ENCODE measurements around the gene PSMD9.

PSMD9 gene

DNA sequence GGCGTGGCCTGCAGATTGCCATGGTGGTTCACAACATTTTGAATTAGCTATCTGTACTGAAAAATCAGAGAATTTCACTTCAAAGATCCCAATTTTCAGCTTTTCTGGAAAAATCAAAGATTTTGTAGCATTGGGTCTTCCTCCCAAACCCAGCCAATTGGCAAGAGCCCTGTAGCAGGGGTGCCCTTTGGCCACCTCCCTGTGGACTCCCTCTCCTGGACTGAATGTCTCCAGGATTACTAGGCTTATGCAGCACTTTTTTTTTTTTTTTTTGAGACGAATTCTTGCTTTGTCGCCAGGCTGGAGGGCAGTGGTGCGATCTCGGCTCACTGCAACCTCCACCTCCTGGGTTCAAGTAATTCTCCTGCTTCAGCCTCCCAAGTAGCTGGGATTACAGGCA, 9.7 kb downstream of the PSMD9 start:
- Histone ChIP-seq H3K18ac (ENCODE audit: low read depth in 1 of 2, low read length in 2 of 2) (no peak overlapping the region), H3K4ac (ENCODE audit: low read depth in 1 of 2, low read length in 2 of 2) (no peak overlapping the region), H4K8ac (ENCODE audit: low read length) (no peak overlapping the region), H2BK15ac (ENCODE audit: low read depth, poor library complexity, severe bottlenecking) (no peak overlapping the region), H3K79me1 (replicated peaks; ENCODE audit: low read length, poor library complexity, severe bottlenecking) (peaks cover 42% of the 10 kb centered on the region), H2AFZ (ENCODE audit: low read depth, low read length) (no peak overlapping the region), H3K27ac (ENCODE audit: low read length, poor library complexity, severe bottlenecking) (no peak overlapping the region), H3K23ac (ENCODE audit: low read length in 2 of 2) (no peak overlapping the region), H3K36me3 (ENCODE audit: control insufficient read depth in 1 of 2, insufficient read depth in 2 of 2, low read depth in 1 of 2, low read length in 2 of 2) (peaks cover 59 to 76% of the 10 kb centered on the region in 2 experiments), H2BK12ac (ENCODE audit: low read length in 2 of 2) (no peak overlapping the region), H3K9me3 (ENCODE audit: control insufficient read depth, low read length) (no peaks in the 10 kb centered on the region), H4K91ac (ENCODE audit: low read length) (no peak overlapping the region), H3K4me2 (ENCODE audit: low read length, poor library complexity, severe bottlenecking) (no peak overlapping the region), H3K14ac (ENCODE audit: low read length in 2 of 2) (no peak overlapping the region), H3K27me3 (ENCODE audit: control insufficient read depth in 1 of 2, insufficient read depth in 1 of 2, low read length in 2 of 2) (no peaks in the 10 kb centered on the region), H3K9ac (ENCODE audit: low read length) (peak overlapping the region; percentile 8), H2BK5ac (ENCODE audit: low read depth, low read length, poor library complexity, severe bottlenecking) (no peak overlapping the region), H3K4me3 (ENCODE audit: insufficient read depth in 1 of 2, low read depth in 1 of 2, low read length in 2 of 2) (no peak overlapping the region), H2BK120ac (ENCODE audit: low read depth, low read length) (no peak overlapping the region), H2AK5ac (ENCODE audit: low read length, severe bottlenecking) (no peak overlapping the region), H3K4me1 (ENCODE audit: control insufficient read depth, insufficient read depth, low read depth, low read length) (peaks cover 11% of the 10 kb centered on the region)
- 96% methylated on average over 1 of the region's 5 CpGs for WGBS
- no peak for DNase-seq

DNA sequence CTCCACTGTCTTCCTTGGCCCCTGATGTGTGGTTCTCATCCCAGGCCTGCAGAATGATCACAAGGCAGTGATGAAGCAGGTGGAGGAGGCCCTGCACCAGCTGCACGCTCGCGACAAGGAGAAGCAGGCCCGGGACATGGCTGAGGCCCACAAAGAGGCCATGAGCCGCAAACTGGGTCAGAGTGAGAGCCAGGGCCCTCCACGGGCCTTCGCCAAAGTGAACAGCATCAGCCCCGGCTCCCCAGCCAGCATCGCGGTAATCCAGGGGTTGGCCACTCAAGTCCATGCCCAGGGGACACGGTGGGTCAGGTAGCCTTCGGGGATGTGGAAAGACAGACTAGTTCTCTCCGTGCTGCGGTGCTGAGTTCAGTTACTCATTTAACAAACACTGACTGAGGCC, 11.0 kb downstream of the PSMD9 start:
- H3K9ac ChIP-seq (ENCODE audit: low read length) = peak overlapping the region; percentile 25
- peaks cover 42% of the 10 kb centered on the region for H3K79me1 ChIP-seq (replicated peaks; ENCODE audit: low read length, poor library complexity, severe bottlenecking)
- H3K4ac ChIP-seq (ENCODE audit: low read depth in 1 of 2, low read length in 2 of 2) = no peak overlapping the region
- H3K27me3 ChIP-seq (ENCODE audit: control insufficient read depth in 1 of 2, insufficient read depth in 1 of 2, low read length in 2 of 2) = no peaks in the 10 kb centered on the region
- peaks cover 5% of the 10 kb centered on the region for H3K4me1 ChIP-seq (ENCODE audit: control insufficient read depth, insufficient read depth, low read depth, low read length)
- H2AK5ac ChIP-seq (ENCODE audit: low read length, severe bottlenecking) = no peak overlapping the region
- peaks cover 62 to 81% of the 10 kb centered on the region in 2 experiments for H3K36me3 ChIP-seq (ENCODE audit: control insufficient read depth in 1 of 2, insufficient read depth in 2 of 2, low read depth in 1 of 2, low read length in 2 of 2)
- no peak overlapping the region for H3K23ac ChIP-seq (ENCODE audit: low read length in 2 of 2)
- H4K8ac ChIP-seq (ENCODE audit: low read length) = no peak overlapping the region
- H2BK15ac ChIP-seq (ENCODE audit: low read depth, poor library complexity, severe bottlenecking) = no peak overlapping the region
- no peak overlapping the region for H3K27ac ChIP-seq (ENCODE audit: low read length, poor library complexity, severe bottlenecking)
- no peak overlapping the region for H2BK120ac ChIP-seq (ENCODE audit: low read depth, low read length)
- H3K4me3 ChIP-seq (ENCODE audit: insufficient read depth in 1 of 2, low read depth in 1 of 2, low read length in 2 of 2) = no peak overlapping the region
- no peak overlapping the region for H2AFZ ChIP-seq (ENCODE audit: low read depth, low read length)
- no peak overlapping the region for H2BK12ac ChIP-seq (ENCODE audit: low read length in 2 of 2)
- DNase-seq = no peak
- no peaks in the 10 kb centered on the region for H3K9me3 ChIP-seq (ENCODE audit: control insufficient read depth, low read length)
- H3K14ac ChIP-seq (ENCODE audit: low read length in 2 of 2) = no peak overlapping the region
- H3K18ac ChIP-seq (ENCODE audit: low read depth in 1 of 2, low read length in 2 of 2) = no peak overlapping the region
- no peak overlapping the region for H4K91ac ChIP-seq (ENCODE audit: low read length)
- no peak overlapping the region for H3K4me2 ChIP-seq (ENCODE audit: low read length, poor library complexity, severe bottlenecking)
- WGBS = 98% methylated on average over 14 of the region's 14 CpGs
- no peak overlapping the region for H2BK5ac ChIP-seq (ENCODE audit: low read depth, low read length, poor library complexity, severe bottlenecking)

DNA sequence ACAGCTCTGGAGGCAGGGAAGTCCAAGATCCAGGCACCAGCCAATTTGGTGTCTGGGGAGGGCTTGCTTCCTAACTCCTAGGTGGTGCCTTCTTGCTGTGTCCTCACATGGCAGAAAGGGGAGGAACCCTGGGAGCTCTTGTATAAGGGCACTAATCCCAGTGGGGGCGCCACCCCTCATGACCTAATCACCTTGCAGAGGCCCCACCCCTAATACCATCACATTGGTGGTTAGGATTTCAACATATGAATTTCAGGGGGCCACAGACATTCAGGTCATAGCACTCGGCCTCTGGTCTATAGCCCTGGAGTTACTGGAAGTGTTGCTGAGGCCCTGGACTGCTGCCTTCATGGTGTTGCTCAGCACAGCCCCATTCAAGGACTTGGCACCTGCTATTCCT, 14.6 kb downstream of the PSMD9 start:
- Histone ChIP-seq H2BK15ac (ENCODE audit: low read depth, poor library complexity, severe bottlenecking) (no peak overlapping the region), H3K23ac (ENCODE audit: low read length in 2 of 2) (no peak overlapping the region), H3K79me1 (replicated peaks; ENCODE audit: low read length, poor library complexity, severe bottlenecking) (peaks cover 38% of the 10 kb centered on the region), H3K36me3 (ENCODE audit: control insufficient read depth in 1 of 2, insufficient read depth in 2 of 2, low read depth in 1 of 2, low read length in 2 of 2) (peaks cover 64 to 71% of the 10 kb centered on the region in 2 experiments), H3K9ac (ENCODE audit: low read length) (no peak overlapping the region), H2AFZ (ENCODE audit: low read depth, low read length) (no peak overlapping the region), H3K14ac (ENCODE audit: low read length in 2 of 2) (no peak overlapping the region), H3K4me2 (ENCODE audit: low read length, poor library complexity, severe bottlenecking) (no peak overlapping the region), H4K8ac (ENCODE audit: low read length) (no peak overlapping the region), H2BK120ac (ENCODE audit: low read depth, low read length) (no peak overlapping the region), H2AK5ac (ENCODE audit: low read length, severe bottlenecking) (no peak overlapping the region), H3K4ac (ENCODE audit: low read depth in 1 of 2, low read length in 2 of 2) (no peak overlapping the region), H3K9me3 (ENCODE audit: control insufficient read depth, low read length) (no peaks in the 10 kb centered on the region), H3K27me3 (ENCODE audit: control insufficient read depth in 1 of 2, insufficient read depth in 1 of 2, low read length in 2 of 2) (no peaks in the 10 kb centered on the region), H2BK5ac (ENCODE audit: low read depth, low read length, poor library complexity, severe bottlenecking) (no peak overlapping the region), H3K4me3 (ENCODE audit: insufficient read depth in 1 of 2, low read depth in 1 of 2, low read length in 2 of 2) (no peak overlapping the region), H3K4me1 (ENCODE audit: control insufficient read depth, insufficient read depth, low read depth, low read length) (peaks cover 4% of the 10 kb centered on the region), H4K91ac (ENCODE audit: low read length) (no peak overlapping the region), H2BK12ac (ENCODE audit: low read length in 2 of 2) (no peak overlapping the region), H3K27ac (ENCODE audit: low read length, poor library complexity, severe bottlenecking) (no peak overlapping the region), H3K18ac (ENCODE audit: low read depth in 1 of 2, low read length in 2 of 2) (no peak overlapping the region)
- no peak for DNase-seq
- 97% methylated on average over 2 of the region's 2 CpGs for WGBS

DNA sequence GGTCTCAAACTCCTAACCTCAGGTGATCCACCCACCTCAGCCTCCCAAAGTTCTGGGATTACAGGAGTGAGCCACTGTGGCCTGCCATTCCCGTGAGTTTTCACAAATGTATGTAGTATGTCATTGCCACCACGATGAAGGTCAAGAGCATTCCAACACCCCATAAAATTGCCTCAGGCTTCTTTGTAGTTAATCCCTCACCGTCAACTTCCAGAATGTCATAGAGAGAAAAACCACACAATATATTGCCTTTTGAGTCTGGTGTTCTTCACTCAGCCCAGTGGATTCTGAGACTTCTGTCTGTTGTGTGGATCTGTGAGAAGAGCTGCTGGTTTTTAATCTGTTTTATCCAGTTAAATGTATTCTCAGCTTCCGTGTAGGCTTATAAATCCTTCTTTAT, 17.2 kb downstream of the PSMD9 start:
- Histone ChIP-seq H3K4me3 (ENCODE audit: insufficient read depth in 1 of 2, low read depth in 1 of 2, low read length in 2 of 2) (no peak overlapping the region), H3K9ac (ENCODE audit: low read length) (peak overlapping the region; percentile 43), H3K18ac (ENCODE audit: low read depth in 1 of 2, low read length in 2 of 2) (no peak overlapping the region), H3K27ac (ENCODE audit: low read length, poor library complexity, severe bottlenecking) (no peak overlapping the region), H2BK12ac (ENCODE audit: low read length in 2 of 2) (no peak overlapping the region), H3K23ac (ENCODE audit: low read length in 2 of 2) (no peak overlapping the region), H3K4ac (ENCODE audit: low read depth in 1 of 2, low read length in 2 of 2) (no peak overlapping the region), H2BK15ac (ENCODE audit: low read depth, poor library complexity, severe bottlenecking) (no peak overlapping the region), H4K8ac (ENCODE audit: low read length) (no peak overlapping the region), H3K4me2 (ENCODE audit: low read length, poor library complexity, severe bottlenecking) (no peak overlapping the region), H3K27me3 (ENCODE audit: control insufficient read depth in 1 of 2, insufficient read depth in 1 of 2, low read length in 2 of 2) (no peaks in the 10 kb centered on the region), H2BK5ac (ENCODE audit: low read depth, low read length, poor library complexity, severe bottlenecking) (no peak overlapping the region), H3K9me3 (ENCODE audit: control insufficient read depth, low read length) (no peaks in the 10 kb centered on the region), H2BK120ac (ENCODE audit: low read depth, low read length) (no peak overlapping the region), H3K4me1 (ENCODE audit: control insufficient read depth, insufficient read depth, low read depth, low read length) (peaks cover 1% of the 10 kb centered on the region), H3K79me1 (replicated peaks; ENCODE audit: low read length, poor library complexity, severe bottlenecking) (peaks cover 35% of the 10 kb centered on the region), H4K91ac (ENCODE audit: low read length) (no peak overlapping the region), H2AK5ac (ENCODE audit: low read length, severe bottlenecking) (no peak overlapping the region), H2AFZ (ENCODE audit: low read depth, low read length) (no peak overlapping the region), H3K14ac (ENCODE audit: low read length in 2 of 2) (no peak overlapping the region), H3K36me3 (ENCODE audit: control insufficient read depth in 1 of 2, insufficient read depth in 2 of 2, low read depth in 1 of 2, low read length in 2 of 2) (peaks cover 63 to 72% of the 10 kb centered on the region in 2 experiments)
- WGBS = 80% methylated on average over 2 of the region's 4 CpGs
- DNase-seq = no peak

All from mesenchymal stem cell (in vitro differentiated cells and primary cell).